ENCODE results near the gene PRR23E.

DNA sequence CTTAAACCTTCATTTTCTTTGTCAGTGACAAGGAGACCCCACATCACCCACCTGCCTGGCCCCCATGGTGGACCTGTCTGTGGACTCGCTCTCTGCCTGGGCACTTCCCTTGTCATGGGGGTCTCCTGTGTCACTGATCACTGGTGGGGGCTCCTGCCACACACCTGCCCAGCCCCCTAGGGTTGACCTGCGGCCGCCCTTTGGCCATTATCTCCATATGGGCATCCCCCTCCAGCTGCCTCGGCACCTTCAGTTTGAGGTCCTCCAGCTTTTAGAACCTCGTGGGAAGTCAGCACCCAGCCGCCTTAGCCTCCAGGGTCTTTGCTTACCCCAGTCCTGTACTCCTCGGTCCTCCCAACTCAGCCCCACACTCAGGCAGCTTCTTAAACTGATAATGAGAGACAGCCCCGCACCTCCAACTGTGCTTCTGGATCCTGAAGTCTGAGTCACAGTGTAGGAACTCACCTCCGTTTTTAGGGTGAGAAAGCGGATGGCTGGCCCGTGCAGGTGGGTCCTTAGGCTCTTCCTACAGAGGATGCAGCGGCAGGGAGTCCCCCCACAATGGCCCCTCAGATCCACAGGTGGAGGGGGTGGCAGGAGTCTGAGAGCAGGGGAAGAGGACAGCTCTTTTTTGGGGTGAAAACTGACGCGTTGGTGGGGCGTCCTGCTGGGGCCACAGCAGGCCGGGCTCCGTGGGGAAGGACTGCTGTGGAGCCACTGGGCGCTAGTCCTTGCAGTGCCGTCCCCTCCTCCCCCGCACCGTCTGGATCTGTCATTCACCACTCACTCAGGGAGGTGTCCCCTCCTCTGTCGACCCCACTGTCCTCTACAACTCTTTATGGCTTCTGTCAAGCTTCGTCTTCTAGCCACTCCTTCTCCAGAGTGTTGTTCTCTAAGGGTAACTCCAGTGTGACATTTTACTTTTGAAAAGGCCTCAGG is 8.7 kb upstream of the PRR23E start:
- TF ChIP-seq TCF12 (IDR thresholded peaks at IDR 0.05; ENCODE audit: low read depth): no peak
- TF ChIP-seq MAX (IDR thresholded peaks at IDR 0.05): no peak
- TF ChIP-seq EP300 (IDR thresholded peaks at IDR 0.05; ENCODE audit: borderline replicate concordance): no peak
